Activated CD4-positive, alpha-beta T cell treated with anti-CD3 and anti-CD28 coated beads, Interleukin-10, Interleukin-2, amounts not matched to agents 100 ng/mL and 50 ng/mL, durations not matched to agents 16 hours and 8 hours (primary cell): ENCODE data around the gene FGFRL1.
A peak's percentile ranks its signal among the peaks of the same experiment; 100 is the strongest.
"Not testable (repeated sequence)": the region's sequence is repeated elsewhere in the genome, so short reads cannot be mapped to it uniquely, and the experiment has no call there.

Experiments
- DNase-seq: peaks from one replicate; pipeline ENCODE4 v3.0.0-alpha.2; 2020

FGFRL1 gene

GRCh38 chr4:973431-974397 lies 37.7 kb upstream of the FGFRL1 start, which contains the start of gene DGKQ:
Gene DGKQ, minus strand, starts transcription at chr4:973569. Its CDS starts 87 bp downstream, at chr4:973482.
- peak; percentile 91 for DNase-seq

- DNase-seq: no peak
Observed at GRCh38 chr4:974668-975067, 36.8 kb upstream of the FGFRL1 start.

DNA sequence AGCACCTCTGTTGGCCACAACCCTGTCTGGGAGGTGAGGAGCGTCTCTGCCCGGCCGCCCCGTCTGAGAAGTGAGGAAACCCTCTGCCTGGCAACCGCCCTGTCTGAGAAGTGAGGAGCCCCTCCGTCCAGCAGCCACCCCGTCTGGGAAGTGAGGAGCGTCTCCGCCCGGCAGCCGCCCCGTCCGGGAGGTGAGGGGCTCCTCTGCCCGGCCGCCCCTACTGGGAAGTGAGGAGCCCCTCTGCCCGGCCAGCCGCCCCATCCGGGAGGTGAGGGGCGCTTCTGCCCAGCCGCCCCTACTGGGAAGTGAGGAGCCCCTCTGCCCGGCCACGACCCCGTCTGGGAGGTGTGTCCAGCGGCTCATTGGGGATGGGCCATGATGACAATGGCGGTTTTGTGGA lies 35.4 kb upstream of the FGFRL1 start:
- DNase-seq: not testable (repeated sequence)

GRCh38 chr4:978957-979701 lies 32.3 kb upstream of the FGFRL1 start:
- no peak for DNase-seq

GRCh38 chr4:982291-982690 lies 29.1 kb upstream of the FGFRL1 start:
- DNase-seq: no peak

- no peak for DNase-seq
Observed at GRCh38 chr4:982814-983213, 28.6 kb upstream of the FGFRL1 start.

- DNase-seq: no peak
Observed at GRCh38 chr4:984336-985054, 26.9 kb upstream of the FGFRL1 start.

- peak; percentile 66 for DNase-seq
Observed at GRCh38 chr4:985123-985830, 26.1 kb upstream of the FGFRL1 start.

GRCh38 chr4:986428-986878 lies 25.0 kb upstream of the FGFRL1 start:
- DNase-seq: no peak

DNA sequence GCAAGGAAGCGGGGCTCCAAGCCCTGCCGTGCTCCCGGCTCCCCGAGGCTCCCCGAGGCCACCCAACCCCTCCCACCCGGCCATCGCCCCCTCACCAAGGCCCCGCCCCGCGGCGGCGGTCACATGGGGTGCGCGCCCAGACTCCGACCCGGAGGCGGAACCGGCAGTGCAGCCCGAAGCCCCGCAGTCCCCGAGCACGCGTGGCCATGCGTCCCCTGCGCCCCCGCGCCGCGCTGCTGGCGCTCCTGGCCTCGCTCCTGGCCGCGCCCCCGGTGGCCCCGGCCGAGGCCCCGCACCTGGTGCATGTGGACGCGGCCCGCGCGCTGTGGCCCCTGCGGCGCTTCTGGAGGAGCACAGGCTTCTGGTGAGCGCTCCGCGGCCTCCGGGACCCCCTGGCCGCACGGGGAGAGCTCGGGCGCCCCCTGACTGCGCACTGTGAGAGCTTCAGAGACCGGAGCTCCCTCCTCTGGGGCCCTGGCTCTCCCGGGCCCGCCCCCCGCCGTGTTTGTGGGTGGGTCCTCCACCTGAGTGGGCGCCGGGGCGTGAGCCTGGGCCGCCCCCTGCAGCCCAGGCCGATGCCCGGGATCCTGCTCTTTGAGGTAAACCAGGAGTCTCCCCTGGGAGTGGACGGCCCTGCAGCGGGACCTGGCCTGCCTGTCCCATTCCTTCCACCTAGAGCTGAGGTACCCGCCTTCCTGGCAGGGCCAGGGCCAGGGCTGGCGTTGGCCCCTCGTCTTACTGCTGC lies 24.4 kb upstream of the FGFRL1 start, which contains the start of gene IDUA:
Gene IDUA (plus strand): TSS at position 166 of the 745 bp plus-strand sequence. CDS start 41 bp downstream, at position 207.
- peak; percentile 87 for DNase-seq

DNA sequence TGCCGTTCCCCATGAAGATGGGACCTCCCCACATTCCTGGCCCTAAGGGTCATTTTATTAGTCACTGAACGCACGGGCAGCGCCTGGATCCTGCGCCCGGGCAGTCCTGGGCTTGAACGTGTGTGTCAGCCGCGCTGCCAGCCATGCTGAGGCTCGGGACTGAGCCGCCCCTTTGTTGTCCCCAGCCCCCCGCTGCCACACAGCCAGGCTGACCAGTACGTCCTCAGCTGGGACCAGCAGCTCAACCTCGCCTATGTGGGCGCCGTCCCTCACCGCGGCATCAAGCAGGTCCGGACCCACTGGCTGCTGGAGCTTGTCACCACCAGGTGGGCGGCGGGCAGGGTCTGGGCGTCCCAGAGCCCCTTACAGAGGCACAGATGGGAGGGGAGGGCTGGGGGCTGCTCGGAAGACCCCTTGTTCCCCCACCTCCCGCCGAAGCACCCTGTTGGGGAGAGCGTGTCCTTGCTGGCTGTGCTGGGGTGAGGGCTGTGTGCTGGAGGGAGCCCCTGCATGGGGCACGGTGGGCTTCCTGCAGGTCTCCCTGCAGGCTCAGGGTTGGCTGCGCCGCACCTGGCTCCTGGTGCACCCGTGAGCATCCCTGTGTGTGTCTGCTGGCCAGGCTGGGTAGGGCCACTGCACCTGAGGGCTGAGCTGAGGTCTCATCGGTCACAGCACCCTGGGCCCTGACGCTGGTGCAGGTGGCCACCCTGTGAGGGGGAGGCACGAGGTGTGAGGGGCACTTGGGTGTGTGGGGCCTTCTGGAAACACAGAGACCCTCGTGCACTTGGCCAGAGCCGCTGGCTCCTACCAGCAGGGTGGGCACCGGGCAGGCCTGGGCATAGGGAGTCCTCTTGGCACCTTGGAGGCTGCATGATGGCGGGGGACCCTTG lies 23.6 kb upstream of the FGFRL1 start:
- DNase-seq: no peak

GRCh38 chr4:988726-989721 lies 22.4 kb upstream of the FGFRL1 start:
- no peak for DNase-seq

DNA sequence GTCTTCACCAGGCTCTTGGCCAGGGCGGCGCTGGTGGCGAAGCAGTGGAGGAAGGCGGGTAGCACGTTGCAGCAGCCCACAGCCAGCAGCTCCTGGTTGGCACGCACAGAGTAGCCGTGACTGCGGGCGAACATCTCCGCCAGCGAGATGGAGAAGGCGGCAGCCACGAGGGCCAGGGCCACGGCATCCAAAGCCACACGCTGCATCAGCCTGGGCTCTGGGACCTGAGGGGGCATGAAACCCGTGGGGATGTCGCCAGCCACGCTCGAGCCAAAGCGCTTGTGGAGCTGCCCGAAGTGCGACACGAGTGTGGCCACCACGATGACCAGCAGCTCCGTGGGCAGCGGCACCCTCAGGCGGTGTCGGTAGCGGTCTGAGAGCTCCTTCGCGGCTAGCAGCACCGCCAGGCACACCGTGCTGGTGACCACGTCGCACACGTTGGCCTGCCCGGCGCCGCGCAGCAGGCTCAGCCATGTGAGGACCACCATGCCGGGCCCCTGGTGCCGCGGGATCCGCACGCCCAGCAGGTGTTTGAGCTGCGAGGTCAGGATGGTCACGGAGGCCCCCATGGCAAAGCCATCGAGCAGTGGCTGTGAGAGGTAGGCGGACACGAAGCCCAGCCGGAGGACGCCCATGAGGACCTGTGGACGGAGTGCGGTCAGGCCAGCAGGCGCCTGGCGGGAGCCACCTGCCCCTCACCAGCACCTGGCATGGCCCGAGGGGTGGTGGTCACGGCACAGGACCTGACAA lies 21.5 kb upstream of the FGFRL1 start:
- DNase-seq: no peak

DNA sequence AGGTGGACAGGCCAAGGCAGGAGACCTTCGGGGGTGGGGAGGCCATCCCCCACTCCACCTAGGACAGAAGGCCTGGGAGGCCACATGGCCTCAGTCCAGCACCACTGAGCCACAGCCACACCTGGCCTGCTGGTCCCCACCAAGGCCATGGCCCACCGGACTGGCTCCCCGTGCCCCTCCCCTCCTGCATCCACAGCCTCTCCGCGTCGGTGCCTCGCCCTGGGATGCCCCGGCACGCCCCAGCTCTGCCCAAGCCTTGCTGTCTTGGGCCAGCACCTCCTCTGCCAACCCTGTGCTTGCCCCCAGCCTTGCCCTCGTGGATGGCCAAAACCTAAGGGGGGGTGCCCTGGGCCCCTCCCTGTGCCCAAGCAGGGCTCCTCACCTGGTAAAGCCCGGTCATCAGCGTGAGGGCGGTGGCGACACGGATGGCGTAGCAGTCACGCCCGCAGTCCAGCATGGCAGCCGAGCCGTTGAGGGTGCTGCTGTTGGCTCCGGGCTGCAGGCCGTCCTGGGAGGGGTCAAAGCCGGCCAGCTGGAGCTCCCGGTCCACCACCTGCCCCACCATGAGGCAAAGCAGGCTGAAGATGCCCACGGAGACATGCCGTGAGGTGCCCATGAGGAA lies 20.6 kb upstream of the FGFRL1 start:
- DNase-seq: no peak

DNA sequence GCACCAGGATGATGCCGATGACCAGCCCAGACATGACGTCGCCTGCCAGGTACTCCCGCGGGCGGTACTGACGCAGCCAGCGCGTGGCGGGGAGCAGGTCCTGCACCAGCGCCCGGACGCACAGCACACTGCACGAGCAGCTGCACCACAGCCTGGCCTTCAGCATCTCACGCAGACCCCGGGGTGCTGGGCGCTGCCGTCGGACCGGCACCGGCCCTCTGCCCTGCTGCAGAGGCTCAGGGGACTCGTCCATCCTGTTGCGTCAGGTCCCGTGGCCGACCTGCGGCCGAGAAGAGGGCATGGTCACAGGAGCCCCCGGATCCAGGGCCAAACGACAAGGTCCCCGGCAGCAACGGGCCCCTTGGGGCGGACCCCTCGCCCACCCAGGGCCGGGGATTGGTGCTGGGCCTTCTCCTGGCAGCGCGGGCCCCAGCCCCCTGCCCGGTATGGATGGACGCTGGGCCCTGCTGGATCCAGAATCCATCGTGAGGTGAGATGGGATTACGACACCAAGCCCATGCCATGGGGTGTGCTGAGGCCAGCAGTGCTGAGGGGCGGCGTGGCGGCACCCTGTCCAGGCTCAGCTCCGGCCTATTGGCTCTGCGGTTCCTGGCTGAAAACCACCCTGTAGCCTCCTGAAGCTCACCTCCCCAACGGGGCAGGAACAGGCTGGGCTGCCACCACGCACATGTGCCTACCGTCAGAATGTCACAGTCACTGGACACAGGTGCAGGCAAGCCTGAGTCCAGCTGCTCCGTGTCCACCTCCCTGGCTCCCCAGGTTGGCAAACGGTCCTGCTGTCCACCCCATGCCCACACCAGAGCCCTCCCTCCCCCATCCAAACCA lies 19.8 kb upstream of the FGFRL1 start:
- no peak for DNase-seq

GRCh38 chr4:992297-993110 lies 18.9 kb upstream of the FGFRL1 start:
- DNase-seq: no peak
